HepG2 (cell line): ENCODE measurements around the gene EIF1. TPM values are rescaled to one million over a fixed set of nuclear protein-coding genes. Genes with fewer than 3 reads are reported as not detected.

Experiments used
- HDAC6 ChIP-seq: fragments of 200-600 bp; sonication (generic); IDR thresholded peaks from 2 replicates; pipeline ENCODE4 v1.7.0; 2017; ENCODE audit warnings: mild to moderate bottlenecking, antibody characterized with exemption, low read length, low read depth
- HNRNPH1 ChIP-seq: fragments of 200-400 bp; formaldehyde crosslinking; optimal IDR thresholded peaks from 2 replicates; pipeline ENCODE3; 2017; ENCODE audit warnings: mild to moderate bottlenecking, low read depth, low read length
- IRX3 ChIP-seq: sonication (generic); formaldehyde crosslinking; IDR thresholded peaks from 2 replicates; pipeline ENCODE4 v1.8.1; 2023; ENCODE audit warnings: mild to moderate bottlenecking, low read depth, missing genetic modification reagents, borderline replicate concordance
- JDP2 ChIP-seq: sonication (generic); formaldehyde crosslinking; IDR thresholded peaks from 2 replicates; pipeline ENCODE4 v1.8.1; 2022; ENCODE audit warnings: missing genetic modification reagents, borderline replicate concordance
- KMT2B ChIP-seq: IDR thresholded peaks from 2 replicates; pipeline ENCODE4 v1.6.1; 2016; ENCODE audit warnings: missing genetic modification reagents, missing compliant biosample characterization
- NBN ChIP-seq: fragments of 450-650 bp; conservative IDR thresholded peaks from 2 replicates; pipeline ENCODE4 v1.6.1; 2017
- NCOA5 ChIP-seq: sonication (generic); formaldehyde crosslinking; IDR thresholded peaks from 2 replicates; pipeline ENCODE4 v1.4.0; 2020; ENCODE audit warnings: missing genetic modification reagents
- NKX3-1 ChIP-seq: sonication (generic); formaldehyde crosslinking; IDR thresholded peaks from 2 replicates; pipeline ENCODE4 v1.5.0; 2020; ENCODE audit warnings: missing genetic modification reagents
- PAWR ChIP-seq: sonication (generic); formaldehyde crosslinking; IDR thresholded peaks from 2 replicates; pipeline ENCODE4 v1.4.0; 2020; ENCODE audit warnings: missing genetic modification reagents, mild to moderate bottlenecking, borderline replicate concordance
- PCBP1 ChIP-seq: fragments of 200-400 bp; formaldehyde crosslinking; IDR thresholded peaks from 2 replicates; pipeline ENCODE4 v1.6.1; 2017; ENCODE audit warnings: mild to moderate bottlenecking, low read depth, low read length, borderline replicate concordance
- RELA ChIP-seq: sonication (generic); formaldehyde crosslinking; IDR thresholded peaks from 2 replicates; pipeline ENCODE4 v1.4.0; 2020; ENCODE audit warnings: missing genetic modification reagents
- SALL2 ChIP-seq: sonication (generic); formaldehyde crosslinking; IDR thresholded peaks from 2 replicates; pipeline ENCODE4 v1.8.1; 2023; ENCODE audit warnings: mild to moderate bottlenecking, missing genetic modification reagents, inconsistent platforms
- SETDB1 ChIP-seq: sonication (generic); formaldehyde crosslinking; IDR thresholded peaks from 2 replicates; pipeline ENCODE4 v1.5.1; 2020; ENCODE audit warnings: missing genetic modification reagents, mild to moderate bottlenecking, borderline replicate concordance
- ZFY ChIP-seq: sonication (generic); formaldehyde crosslinking; IDR thresholded peaks from 2 replicates; pipeline ENCODE4 v1.4.0; 2020; ENCODE audit warnings: missing genetic modification reagents
- ZNF550 ChIP-seq: sonication (generic); formaldehyde crosslinking; IDR thresholded peaks from 2 replicates; pipeline ENCODE4 v1.4.0; 2020; ENCODE audit warnings: mild to moderate bottlenecking, missing genetic modification reagents, borderline replicate concordance
- ZNF850 ChIP-seq: sonication (generic); formaldehyde crosslinking; conservative IDR thresholded peaks from 2 replicates; pipeline ENCODE4 v1.9.0; 2021; ENCODE audit warnings: mild to moderate bottlenecking, missing genetic modification reagents
- ZSCAN29 ChIP-seq: sonication (generic); formaldehyde crosslinking; conservative IDR thresholded peaks from 2 replicates; pipeline ENCODE4 v1.4.0; 2020; ENCODE audit warnings: mild to moderate bottlenecking, missing genetic modification reagents
- polyA plus RNA-seq, 8 experiments: library from polyadenylated mRNA; depleted of rRNA in 3 of 8; stranded (reverse) in 7 of 8; unstranded in 1 of 8; fragments of >200 nt; fragmentation: Illumina TruSeq in 4 of 8; extraction: Trizol in 4 of 8; gene quantifications; 2 replicates each; pipeline versions ENCODE4 v1.2.1 to v1.2.3, GENCODE V29; 2011 to 2016; ENCODE audit warnings: low read depth in 4 of 8, missing spikeins in 1 of 8, mixed read lengths in 1 of 8; ENCODE audit not compliant: insufficient read depth in 1 of 8
- total RNA-seq, 5 experiments: library from RNA; depleted of rRNA; stranded (reverse); fragments of >200 nt; fragmentation: Illumina TruSeq; extraction: Trizol; gene quantifications; 2 replicates each; pipeline ENCODE4 v1.2.3, GENCODE V29; 2016; ENCODE audit warnings: low read depth in 1 of 5
- TF ChIP-seq, protein P1 (sequence below): sonication (generic); formaldehyde crosslinking; IDR thresholded peaks from 2 replicates; pipeline ENCODE4 v1.4.0; 2020; ENCODE audit warnings: missing genetic modification reagents
- TF ChIP-seq, protein P2 (sequence below): sonication (generic); formaldehyde crosslinking; IDR thresholded peaks from 2 replicates; pipeline ENCODE4 v1.9.0; 2021; ENCODE audit warnings: missing genetic modification reagents, mild to moderate bottlenecking, borderline replicate concordance
- TF ChIP-seq, protein P3 (sequence below): IDR thresholded peaks from 2 replicates; pipeline ENCODE4 v1.6.1; 2012; ENCODE audit warnings: inconsistent platforms
- TF ChIP-seq, protein P4 (sequence below): sonication (generic); formaldehyde crosslinking; IDR thresholded peaks from 2 replicates; pipeline ENCODE4 v1.5.1; 2020; ENCODE audit warnings: missing genetic modification reagents, mild to moderate bottlenecking, borderline replicate concordance
- TF ChIP-seq, protein P5 (sequence below): sonication (generic); formaldehyde crosslinking; IDR thresholded peaks from 2 replicates; pipeline ENCODE4 v1.4.0; 2020; ENCODE audit warnings: missing genetic modification reagents
- TF ChIP-seq, protein P6 (sequence below): sonication (generic); formaldehyde crosslinking; IDR thresholded peaks from 2 replicates; pipeline ENCODE4 v1.4.0; 2020; ENCODE audit warnings: missing genetic modification reagents, borderline replicate concordance

EIF1 gene
- total and polyA plus RNA-seq, 2 of the 13 experiments (the other 11 are each of a cell fraction or from before 2014, with no cell fraction given) = 147 to 517 TPM

DNA sequence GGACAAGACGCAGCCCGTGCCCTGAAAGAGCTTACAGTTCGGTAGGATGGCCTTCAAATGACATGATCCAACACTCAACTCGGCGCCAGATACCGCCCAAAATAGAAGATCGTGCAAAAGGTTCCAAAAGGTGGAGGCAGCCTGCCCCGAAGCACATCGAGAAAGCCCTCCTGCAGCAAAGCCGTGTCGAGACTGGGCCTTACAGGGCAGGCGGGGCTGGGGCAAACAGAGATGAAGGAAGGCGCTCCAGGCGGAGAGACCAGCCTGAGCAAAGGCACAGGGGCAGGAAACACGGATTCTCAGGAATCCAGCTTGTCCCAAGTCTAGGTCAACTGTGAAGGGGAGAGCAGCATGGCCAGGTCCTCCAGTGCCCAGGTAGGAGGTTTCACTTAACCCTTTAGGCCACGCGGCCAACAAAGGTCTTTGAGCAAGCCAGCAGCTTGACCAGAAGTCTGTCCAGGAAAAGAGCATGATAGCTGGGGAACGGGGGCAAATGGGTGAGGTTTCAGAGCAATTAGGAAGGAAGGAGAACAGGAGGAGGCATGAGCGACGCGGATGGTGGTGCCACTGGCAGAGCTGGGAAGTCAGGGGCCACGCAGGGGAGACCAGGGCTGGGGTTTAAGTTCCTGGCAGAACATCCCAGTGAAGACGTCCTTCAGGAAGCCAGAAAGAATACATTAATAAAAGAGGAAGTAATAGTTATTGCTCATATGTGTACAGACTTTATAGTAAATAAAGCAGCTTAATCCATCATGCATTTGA is 21.2 kb upstream of the EIF1 start (continued):
- TF ChIP-seq KMT2B (CRISPR knock-in tag) = no peak
- no peak for TF ChIP-seq HNRNPH1
- TF ChIP-seq, protein P1, sequence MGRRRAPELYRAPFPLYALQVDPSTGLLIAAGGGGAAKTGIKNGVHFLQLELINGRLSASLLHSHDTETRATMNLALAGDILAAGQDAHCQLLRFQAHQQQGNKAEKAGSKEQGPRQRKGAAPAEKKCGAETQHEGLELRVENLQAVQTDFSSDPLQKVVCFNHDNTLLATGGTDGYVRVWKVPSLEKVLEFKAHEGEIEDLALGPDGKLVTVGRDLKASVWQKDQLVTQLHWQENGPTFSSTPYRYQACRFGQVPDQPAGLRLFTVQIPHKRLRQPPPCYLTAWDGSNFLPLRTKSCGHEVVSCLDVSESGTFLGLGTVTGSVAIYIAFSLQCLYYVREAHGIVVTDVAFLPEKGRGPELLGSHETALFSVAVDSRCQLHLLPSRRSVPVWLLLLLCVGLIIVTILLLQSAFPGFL (CRISPR knock-in tag) = 0 out of 2 replicates have a peak, but pooled peaks have one; percentile 7
- peak; percentile 39; the same call in 1 of the 2 replicates for TF ChIP-seq ZFY (CRISPR knock-in tag)
- TF ChIP-seq NCOA5 (CRISPR knock-in tag) = no peak
- TF ChIP-seq, protein P2, sequence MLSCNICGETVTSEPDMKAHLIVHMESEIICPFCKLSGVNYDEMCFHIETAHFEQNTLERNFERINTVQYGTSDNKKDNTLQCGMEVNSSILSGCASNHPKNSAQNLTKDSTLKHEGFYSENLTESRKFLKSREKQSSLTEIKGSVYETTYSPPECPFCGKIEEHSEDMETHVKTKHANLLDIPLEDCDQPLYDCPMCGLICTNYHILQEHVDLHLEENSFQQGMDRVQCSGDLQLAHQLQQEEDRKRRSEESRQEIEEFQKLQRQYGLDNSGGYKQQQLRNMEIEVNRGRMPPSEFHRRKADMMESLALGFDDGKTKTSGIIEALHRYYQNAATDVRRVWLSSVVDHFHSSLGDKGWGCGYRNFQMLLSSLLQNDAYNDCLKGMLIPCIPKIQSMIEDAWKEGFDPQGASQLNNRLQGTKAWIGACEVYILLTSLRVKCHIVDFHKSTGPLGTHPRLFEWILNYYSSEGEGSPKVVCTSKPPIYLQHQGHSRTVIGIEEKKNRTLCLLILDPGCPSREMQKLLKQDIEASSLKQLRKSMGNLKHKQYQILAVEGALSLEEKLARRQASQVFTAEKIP = no peak
- TF ChIP-seq ZNF550 = peak; percentile 85; the same call in 1 of the 2 replicates
- no peak for TF ChIP-seq ZNF850
- TF ChIP-seq JDP2 (CRISPR knock-in tag) = no peak
- peak; percentile 92; the same call in 1 of the 2 replicates for TF ChIP-seq SALL2 (CRISPR knock-in tag)
- TF ChIP-seq NBN = no peak
- no peak for TF ChIP-seq RELA (CRISPR knock-in tag)
- no peak for TF ChIP-seq HDAC6
- TF ChIP-seq, protein P3, sequence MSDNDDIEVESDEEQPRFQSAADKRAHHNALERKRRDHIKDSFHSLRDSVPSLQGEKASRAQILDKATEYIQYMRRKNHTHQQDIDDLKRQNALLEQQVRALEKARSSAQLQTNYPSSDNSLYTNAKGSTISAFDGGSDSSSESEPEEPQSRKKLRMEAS = peak; percentile 14; the same call in 1 of the 2 replicates
- no peak for TF ChIP-seq PCBP1
- TF ChIP-seq SETDB1 (CRISPR knock-in tag) = no peak
- no peak for TF ChIP-seq NKX3-1
- TF ChIP-seq, protein P4, sequence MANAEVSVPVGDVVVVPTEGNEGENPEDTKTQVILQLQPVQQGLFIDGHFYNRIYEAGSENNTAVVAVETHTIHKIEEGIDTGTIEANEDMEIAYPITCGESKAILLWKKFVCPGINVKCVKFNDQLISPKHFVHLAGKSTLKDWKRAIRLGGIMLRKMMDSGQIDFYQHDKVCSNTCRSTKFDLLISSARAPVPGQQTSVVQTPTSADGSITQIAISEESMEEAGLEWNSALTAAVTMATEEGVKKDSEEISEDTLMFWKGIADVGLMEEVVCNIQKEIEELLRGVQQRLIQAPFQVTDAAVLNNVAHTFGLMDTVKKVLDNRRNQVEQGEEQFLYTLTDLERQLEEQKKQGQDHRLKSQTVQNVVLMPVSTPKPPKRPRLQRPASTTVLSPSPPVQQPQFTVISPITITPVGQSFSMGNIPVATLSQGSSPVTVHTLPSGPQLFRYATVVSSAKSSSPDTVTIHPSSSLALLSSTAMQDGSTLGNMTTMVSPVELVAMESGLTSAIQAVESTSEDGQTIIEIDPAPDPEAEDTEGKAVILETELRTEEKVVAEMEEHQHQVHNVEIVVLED (CRISPR knock-in tag) = peak; percentile 9; the same call in 1 of the 2 replicates
- no peak for TF ChIP-seq PAWR (CRISPR knock-in tag)
- TF ChIP-seq IRX3 = no peak
- TF ChIP-seq, protein P5, sequence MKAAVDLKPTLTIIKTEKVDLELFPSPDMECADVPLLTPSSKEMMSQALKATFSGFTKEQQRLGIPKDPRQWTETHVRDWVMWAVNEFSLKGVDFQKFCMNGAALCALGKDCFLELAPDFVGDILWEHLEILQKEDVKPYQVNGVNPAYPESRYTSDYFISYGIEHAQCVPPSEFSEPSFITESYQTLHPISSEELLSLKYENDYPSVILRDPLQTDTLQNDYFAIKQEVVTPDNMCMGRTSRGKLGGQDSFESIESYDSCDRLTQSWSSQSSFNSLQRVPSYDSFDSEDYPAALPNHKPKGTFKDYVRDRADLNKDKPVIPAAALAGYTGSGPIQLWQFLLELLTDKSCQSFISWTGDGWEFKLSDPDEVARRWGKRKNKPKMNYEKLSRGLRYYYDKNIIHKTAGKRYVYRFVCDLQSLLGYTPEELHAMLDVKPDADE (CRISPR knock-in tag) = no peak
- TF ChIP-seq, protein P6, sequence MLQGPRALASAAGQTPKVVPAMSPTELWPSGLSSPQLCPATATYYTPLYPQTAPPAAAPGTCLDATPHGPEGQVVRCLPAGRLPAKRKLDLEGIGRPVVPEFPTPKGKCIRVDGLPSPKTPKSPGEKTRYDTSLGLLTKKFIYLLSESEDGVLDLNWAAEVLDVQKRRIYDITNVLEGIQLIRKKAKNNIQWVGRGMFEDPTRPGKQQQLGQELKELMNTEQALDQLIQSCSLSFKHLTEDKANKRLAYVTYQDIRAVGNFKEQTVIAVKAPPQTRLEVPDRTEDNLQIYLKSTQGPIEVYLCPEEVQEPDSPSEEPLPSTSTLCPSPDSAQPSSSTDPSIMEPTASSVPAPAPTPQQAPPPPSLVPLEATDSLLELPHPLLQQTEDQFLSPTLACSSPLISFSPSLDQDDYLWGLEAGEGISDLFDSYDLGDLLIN (CRISPR knock-in tag) = no peak
- no peak for TF ChIP-seq ZSCAN29 (CRISPR knock-in tag)
